IgD-negative memory B cell (primary cell): ENCODE results near the gene SLC25A39. TPM values are rescaled to one million over a fixed set of nuclear protein-coding genes. Genes with fewer than 3 reads are reported as not detected.
A peak's percentile ranks its signal among the peaks of the same experiment; 100 is the strongest.

Experiments used
- H3K27ac Mint-ChIP-seq, 3 donors: one replicate each; pipeline ENCODE4 v1.8.0; 2020 to 2022; ENCODE audit warnings: mild to moderate bottlenecking in 3 of 3, mixed read lengths in 3 of 3, moderate library complexity in 1 of 3
- H3K27me3 Mint-ChIP-seq: one replicate; pipeline ENCODE4 v1.8.0; 2021; ENCODE audit warnings: mixed read lengths
- H3K36me3 Mint-ChIP-seq: one replicate; pipeline ENCODE4 v1.8.0; 2020; ENCODE audit warnings: mild to moderate bottlenecking, mixed read lengths
- H3K4me1 Mint-ChIP-seq, 3 donors: one replicate each; pipeline ENCODE4 v1.8.0; 2020 to 2022; ENCODE audit warnings: mixed read lengths in 3 of 3, mild to moderate bottlenecking in 1 of 3
- H3K4me3 Mint-ChIP-seq, 4 donors: one replicate each; pipeline ENCODE4 v1.8.0; 2020 to 2022; ENCODE audit warnings: mild to moderate bottlenecking in 4 of 4, mixed read lengths in 4 of 4, moderate library complexity in 3 of 4
- H3K9me3 Mint-ChIP-seq, 3 donors: one replicate each; pipeline ENCODE4 v1.8.0; 2020 to 2021; ENCODE audit warnings: mixed read lengths in 3 of 3, mild to moderate bottlenecking in 1 of 3
- polyA plus RNA-seq: library from polyadenylated mRNA; unstranded; fragments of 300-500 nt; fragmentation: Illumina TruSeq; gene quantifications from one replicate; pipeline ENCODE4 v1.2.3, GENCODE V29; 2021

SLC25A39 gene
- polyA plus RNA-seq, 1 donor from 2014 or later, result 135 TPM

DNA sequence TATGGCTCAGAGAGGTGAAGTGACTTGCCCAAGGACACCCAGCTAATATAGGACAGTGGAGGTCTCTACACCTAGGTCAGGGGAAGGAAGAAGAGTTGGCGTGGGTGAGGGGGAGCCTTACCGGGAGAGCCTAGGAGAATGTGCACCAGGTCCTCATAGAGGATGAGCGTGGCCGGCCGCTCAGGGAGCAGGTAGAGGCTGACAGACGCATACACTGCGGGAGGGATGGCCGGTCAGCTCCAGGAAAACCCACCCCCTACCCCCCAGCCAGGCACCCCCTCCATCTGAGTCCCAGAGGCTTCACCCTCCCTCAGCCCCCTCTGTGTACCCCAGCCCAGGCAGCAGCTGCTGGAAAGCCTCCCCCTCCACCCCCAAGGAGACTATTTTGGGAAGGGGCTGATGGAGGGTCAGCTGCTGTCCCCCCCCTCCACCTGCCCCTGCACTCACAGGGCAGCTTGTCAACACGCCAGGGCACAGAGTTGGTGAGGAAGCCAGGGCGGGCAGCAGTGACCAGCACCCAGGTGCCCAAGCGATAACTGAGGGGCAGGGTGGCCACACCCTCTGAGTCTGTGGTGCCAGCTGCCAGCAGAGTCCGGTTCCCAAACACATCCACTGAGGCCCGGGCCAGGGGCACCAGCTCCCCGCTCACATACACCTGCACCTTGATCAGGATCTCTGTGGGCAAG is 35.0 kb upstream of the SLC25A39 start:
- Mint-ChIP-seq H3K27ac (no peak overlapping the region), H3K9me3 (no peaks in the 10 kb centered on the region), H3K36me3 (no peaks in the 10 kb centered on the region), H3K4me3 (peak overlapping the region in 3 of 4 donors; percentile 3 to 25 (median 7)), H3K27me3 (peaks cover 5% of the 10 kb centered on the region), H3K4me1 (peaks cover 5 to 8% (median 5%) of the 10 kb centered on the region in 3 donors)

DNA sequence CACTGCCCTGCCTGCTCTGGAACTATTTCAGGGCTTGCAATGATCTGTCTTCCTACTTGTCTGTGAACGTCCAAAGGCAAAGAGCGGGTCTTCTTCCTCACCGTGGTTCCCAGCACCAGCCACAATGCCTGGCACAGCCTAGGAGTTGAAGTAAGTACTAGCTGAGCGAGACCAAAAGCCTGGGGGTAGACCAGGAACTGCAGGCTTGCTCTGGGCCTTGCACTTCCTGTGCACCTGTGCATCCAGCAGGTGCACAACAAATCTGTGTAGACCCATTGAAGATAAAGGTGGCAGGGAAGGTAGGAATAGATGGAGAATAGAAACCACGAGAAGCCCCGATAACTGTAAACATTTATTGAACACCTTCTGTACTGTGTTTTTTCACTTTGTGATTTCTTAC is 34.4 kb upstream of the SLC25A39 start:
- Mint-ChIP-seq H3K4me1 (peaks cover 5 to 8% (median 5%) of the 10 kb centered on the region in 3 donors), H3K4me3 (peak overlapping the region in 3 of 4 donors; percentile 7 to 83 (median 25)), H3K27me3 (peaks cover 5% of the 10 kb centered on the region), H3K27ac (no peak overlapping the region), H3K36me3 (no peaks in the 10 kb centered on the region), H3K9me3 (no peaks in the 10 kb centered on the region)

DNA sequence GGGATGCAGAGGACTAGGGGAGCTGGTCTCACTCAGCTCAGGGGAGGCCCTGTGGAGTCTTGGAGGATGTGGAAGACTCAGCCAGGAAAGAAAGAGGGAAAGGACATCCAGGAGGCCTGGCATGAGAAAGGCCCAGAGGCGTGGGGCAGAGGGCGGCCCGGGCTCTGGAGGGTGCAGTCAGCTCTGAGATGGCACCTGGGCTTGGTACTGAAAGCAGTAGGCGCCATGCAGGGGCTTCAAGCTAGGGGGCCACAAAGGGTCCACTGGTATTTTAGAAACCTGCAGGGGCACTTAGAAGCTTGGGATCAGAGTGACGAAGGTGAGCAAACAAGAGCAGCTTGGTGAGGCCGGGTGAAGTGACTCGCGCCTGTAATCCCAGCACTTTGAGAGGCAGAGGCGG is 33.4 kb upstream of the SLC25A39 start:
- H3K4me1 Mint-ChIP-seq, result peaks cover 5 to 8% (median 7%) of the 10 kb centered on the region in 3 donors
- peaks cover 5% of the 10 kb centered on the region for H3K27me3 Mint-ChIP-seq
- H3K36me3 Mint-ChIP-seq, result no peaks in the 10 kb centered on the region
- no peak overlapping the region for H3K4me3 Mint-ChIP-seq
- H3K27ac Mint-ChIP-seq, result no peak overlapping the region
- no peaks in the 10 kb centered on the region for H3K9me3 Mint-ChIP-seq

DNA sequence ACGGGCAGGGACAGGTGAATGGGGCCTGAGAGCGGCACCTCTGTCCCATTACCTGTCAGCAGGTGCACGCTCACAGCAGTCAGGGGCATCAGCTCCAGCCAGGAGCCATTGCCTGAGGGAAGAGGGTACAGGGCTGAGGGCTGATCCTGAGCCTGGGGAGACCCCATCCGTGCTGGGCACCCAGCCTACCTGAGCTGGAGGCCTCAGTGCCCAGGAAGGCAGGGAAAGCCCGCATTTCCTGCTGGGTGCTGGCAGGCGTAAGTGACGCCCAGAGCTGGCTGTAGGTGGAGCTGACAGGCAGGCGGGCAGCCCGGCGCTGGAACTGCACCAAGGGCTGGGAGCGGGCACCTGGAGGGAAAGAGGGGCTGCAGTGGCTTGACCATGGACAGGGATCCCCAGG is 31.6 kb upstream of the SLC25A39 start:
- H3K27ac Mint-ChIP-seq, result no peak overlapping the region
- no peaks in the 10 kb centered on the region for H3K36me3 Mint-ChIP-seq
- peaks cover 5% of the 10 kb centered on the region for H3K27me3 Mint-ChIP-seq
- peaks cover 5 to 10% (median 10%) of the 10 kb centered on the region in 3 donors for H3K4me1 Mint-ChIP-seq
- H3K4me3 Mint-ChIP-seq, result peak overlapping the region; percentile 16 to 78 (median 44)
- H3K9me3 Mint-ChIP-seq, result no peaks in the 10 kb centered on the region

DNA sequence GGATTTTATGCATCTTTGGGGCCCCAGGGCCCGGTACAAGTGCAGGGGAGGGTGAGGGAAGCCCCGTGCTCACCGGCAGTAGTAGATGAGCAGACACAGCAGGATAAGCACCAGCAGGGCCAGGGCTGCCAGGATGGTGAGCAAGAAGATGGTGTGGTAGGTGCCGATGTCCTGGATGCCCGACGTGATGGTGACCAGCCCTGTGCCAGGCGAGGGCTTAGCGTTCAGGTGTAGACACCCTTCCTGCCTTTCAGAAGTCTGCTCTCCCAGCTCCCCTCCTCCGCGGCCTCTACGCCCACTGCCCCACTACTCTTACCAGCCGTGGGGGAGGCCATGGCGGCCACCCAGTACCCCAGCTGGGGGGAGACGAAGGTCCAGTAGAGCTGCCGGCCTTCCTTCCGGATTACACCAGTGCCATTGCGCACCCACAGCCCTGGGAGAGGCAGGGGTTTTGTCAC is 31.0 kb upstream of the SLC25A39 start:
- Mint-ChIP-seq H3K9me3 (no peaks in the 10 kb centered on the region), H3K27ac (no peak overlapping the region), H3K4me1 (peaks cover 7 to 12% (median 10%) of the 10 kb centered on the region in 3 donors), H3K4me3 (peak overlapping the region in 2 of 4 donors; percentile 78 to 79), H3K27me3 (peaks cover 5% of the 10 kb centered on the region), H3K36me3 (no peaks in the 10 kb centered on the region)

DNA sequence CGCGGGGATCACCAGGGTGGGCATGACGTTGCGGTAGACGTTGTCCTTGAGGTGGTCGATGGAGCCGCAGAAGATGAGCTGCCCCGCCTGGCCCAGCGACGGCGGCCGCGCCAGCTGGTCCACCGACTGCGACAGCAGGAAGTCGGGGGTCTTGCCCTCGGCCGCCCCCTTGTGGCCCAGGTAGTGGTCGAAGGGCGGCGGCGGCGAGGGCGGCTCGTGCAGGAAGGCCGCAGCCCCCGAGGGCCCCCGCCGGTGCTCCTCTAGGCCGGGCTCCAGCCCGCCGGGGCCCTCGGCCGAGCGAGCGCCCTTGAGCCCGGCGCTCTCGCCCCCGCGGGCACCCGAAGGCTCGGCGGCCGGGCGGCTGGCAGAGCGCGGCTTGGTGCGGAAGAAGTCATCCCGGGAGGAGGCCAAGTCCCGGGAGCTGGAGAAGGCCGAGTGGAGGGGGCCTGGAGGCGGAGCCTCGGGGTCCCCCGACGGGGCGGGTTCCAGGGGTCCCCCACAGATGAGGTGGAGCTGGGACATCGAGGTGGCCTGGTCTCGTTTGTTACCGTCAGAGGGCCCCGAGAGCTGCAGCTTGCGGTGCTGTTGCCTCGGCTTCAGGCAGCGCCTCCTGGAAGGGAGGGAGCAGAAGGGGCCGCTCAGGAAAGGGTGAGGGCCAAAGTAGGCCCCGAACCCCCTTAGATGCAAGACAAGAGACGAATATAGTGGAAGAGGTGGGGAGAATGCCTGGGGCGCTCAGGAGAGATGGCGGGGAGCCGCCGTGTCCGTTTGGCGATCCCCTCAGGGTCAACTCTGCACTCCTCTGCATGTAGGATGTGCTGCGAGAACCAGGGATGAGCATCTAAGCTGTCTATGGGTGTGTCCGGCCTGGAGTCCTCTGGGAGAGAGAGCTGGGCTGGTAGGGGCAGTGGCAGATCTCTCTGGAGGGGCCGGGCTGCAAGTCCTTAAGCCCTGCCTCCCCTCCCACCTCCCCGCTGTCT is 30.2 kb upstream of the SLC25A39 start:
- Mint-ChIP-seq H3K4me1 (peaks cover 9 to 13% (median 11%) of the 10 kb centered on the region in 3 donors), H3K27ac (no peak overlapping the region), H3K9me3 (no peaks in the 10 kb centered on the region), H3K27me3 (peaks cover 5% of the 10 kb centered on the region), H3K36me3 (no peaks in the 10 kb centered on the region), H3K4me3 (peak overlapping the region; percentile 78 to 90 (median 81))

DNA sequence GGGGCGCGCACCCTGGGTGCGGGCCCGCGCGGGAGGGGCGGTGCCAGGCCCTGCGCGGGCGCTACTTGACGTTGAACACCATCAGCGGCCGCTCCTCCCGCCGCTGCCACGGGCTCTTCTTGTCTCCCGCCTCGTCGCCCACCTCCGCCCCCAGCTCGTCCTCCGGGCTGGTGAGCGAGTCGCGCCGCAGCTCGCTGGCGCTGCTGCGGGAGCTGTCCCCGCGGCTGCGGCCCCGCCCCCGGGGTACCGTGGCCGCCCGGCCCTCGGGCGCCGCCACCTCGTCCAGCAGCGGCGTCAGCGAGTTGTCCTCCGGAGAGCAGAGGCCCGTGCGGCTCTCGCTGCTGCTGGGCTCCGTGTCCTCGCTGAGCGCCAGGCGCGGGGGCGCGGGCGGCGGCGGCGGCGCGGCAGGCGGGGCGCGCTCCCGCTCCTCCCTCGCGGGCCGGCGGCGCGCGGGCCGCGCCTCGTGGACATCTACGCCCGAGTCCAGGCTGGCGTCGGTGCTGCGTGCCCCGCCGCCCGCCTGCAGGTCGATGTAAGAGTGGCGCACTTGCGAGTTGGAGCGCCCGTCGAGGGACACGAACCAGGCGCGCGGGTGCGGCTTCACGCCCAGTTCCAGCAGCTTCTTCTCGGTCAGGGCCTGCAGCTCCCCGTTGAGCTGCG is 29.2 kb upstream of the SLC25A39 start:
- no peaks in the 10 kb centered on the region for H3K9me3 Mint-ChIP-seq
- peak overlapping the region; percentile 49 to 78 (median 72) for H3K4me3 Mint-ChIP-seq
- no peak overlapping the region for H3K27ac Mint-ChIP-seq

DNA sequence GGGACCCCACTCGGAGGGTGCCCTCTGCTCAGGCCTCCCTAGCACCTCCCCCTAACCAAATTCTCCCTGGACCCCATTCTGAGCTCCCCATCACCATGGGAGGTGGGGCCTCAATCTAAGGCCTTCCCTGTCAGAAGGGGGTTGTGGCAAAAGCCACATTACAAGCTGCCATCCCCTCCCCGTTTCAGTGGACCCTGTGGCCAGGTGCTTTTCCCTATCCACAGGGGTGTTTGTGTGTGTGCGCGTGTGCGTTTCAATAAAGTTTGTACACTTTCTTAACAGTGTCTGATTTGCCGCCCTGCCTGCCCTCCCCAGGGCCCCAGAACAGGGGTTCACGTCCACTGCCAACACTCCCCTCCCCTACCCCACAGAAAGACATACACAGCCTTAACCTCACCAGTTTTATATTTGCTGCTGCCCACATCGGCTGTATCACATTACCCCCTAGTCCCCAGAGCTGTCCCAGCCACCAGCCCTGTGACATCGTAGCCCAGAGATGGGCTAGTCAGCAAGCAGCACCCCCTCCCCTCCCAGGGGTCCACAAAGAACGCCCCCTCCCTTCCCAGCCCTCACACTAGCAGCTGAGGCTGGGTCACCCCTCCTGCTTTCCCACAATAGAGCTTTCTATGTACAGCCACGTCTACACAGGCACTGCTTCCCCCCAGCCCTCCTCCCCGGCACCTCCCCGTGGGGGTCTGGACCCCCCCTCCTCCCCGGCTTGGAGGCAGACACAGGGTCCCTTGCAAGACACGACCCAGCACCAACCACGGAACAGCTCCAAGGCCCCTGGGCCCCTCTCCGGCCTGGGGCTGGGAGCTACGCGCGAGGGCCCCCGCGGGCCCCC is 28.4 kb upstream of the SLC25A39 start:
- Mint-ChIP-seq H3K4me3 (peak overlapping the region; percentile 36 to 88 (median 69)), H3K4me1 (peaks cover 12 to 19% (median 14%) of the 10 kb centered on the region in 3 donors), H3K36me3 (no peaks in the 10 kb centered on the region), H3K27ac (peak overlapping the region in 1 of 3 donors; percentile 81), H3K9me3 (no peaks in the 10 kb centered on the region), H3K27me3 (no peaks in the 10 kb centered on the region)

More for the DNA sequence above, 29.2 kb upstream of the SLC25A39 start:
- peaks cover 2% of the 10 kb centered on the region for H3K27me3 Mint-ChIP-seq
- peaks cover 6 to 11% (median 8%) of the 10 kb centered on the region in 3 donors for H3K4me1 Mint-ChIP-seq
- H3K36me3 Mint-ChIP-seq, result no peaks in the 10 kb centered on the region

DNA sequence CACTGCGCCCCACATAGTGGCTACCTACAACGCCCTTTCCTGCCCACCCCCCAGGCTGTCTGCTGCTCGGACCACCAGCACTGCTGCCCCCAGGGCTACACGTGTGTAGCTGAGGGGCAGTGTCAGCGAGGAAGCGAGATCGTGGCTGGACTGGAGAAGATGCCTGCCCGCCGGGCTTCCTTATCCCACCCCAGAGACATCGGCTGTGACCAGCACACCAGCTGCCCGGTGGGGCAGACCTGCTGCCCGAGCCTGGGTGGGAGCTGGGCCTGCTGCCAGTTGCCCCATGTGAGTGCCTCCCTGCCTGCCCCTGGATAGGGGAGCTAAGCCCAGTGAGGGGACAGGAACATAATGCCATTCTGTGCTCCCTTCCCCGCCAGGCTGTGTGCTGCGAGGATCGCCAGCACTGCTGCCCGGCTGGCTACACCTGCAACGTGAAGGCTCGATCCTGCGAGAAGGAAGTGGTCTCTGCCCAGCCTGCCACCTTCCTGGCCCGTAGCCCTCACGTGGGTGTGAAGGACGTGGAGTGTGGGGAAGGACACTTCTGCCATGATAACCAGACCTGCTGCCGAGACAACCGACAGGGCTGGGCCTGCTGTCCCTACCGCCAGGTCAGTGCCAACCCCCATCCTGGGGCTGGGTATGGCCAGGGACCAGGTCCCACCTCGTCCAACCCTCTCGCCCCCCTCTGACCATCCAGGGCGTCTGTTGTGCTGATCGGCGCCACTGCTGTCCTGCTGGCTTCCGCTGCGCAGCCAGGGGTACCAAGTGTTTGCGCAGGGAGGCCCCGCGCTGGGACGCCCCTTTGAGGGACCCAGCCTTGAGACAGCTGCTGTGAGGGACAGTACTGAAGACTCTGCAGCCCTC is 27.6 kb upstream of the SLC25A39 start:
- Mint-ChIP-seq H3K4me3 (peak overlapping the region in 3 of 4 donors; percentile 36 to 83 (median 54)), H3K9me3 (no peaks in the 10 kb centered on the region), H3K27me3 (no peaks in the 10 kb centered on the region), H3K4me1 (peaks cover 12 to 23% (median 17%) of the 10 kb centered on the region in 3 donors), H3K27ac (peak overlapping the region in 1 of 3 donors; percentile 73), H3K36me3 (no peaks in the 10 kb centered on the region)

DNA sequence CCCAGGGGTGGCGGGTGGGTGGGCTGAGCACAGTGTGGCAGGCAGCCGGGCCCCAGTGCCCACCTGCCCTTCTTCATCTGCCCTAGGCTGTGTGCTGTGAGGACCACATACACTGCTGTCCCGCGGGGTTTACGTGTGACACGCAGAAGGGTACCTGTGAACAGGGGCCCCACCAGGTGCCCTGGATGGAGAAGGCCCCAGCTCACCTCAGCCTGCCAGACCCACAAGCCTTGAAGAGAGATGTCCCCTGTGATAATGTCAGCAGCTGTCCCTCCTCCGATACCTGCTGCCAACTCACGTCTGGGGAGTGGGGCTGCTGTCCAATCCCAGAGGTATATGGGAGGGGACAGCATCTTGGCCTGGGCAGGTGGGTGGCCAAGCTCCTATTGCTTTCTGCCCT is 26.8 kb upstream of the SLC25A39 start:
- H3K9me3 Mint-ChIP-seq, result no peaks in the 10 kb centered on the region
- H3K27me3 Mint-ChIP-seq, result no peaks in the 10 kb centered on the region
- H3K4me3 Mint-ChIP-seq, result no peak overlapping the region
- peak overlapping the region in 1 of 3 donors; percentile 73 for H3K27ac Mint-ChIP-seq
- H3K4me1 Mint-ChIP-seq, result peaks cover 13 to 30% (median 21%) of the 10 kb centered on the region in 3 donors
- no peaks in the 10 kb centered on the region for H3K36me3 Mint-ChIP-seq

DNA sequence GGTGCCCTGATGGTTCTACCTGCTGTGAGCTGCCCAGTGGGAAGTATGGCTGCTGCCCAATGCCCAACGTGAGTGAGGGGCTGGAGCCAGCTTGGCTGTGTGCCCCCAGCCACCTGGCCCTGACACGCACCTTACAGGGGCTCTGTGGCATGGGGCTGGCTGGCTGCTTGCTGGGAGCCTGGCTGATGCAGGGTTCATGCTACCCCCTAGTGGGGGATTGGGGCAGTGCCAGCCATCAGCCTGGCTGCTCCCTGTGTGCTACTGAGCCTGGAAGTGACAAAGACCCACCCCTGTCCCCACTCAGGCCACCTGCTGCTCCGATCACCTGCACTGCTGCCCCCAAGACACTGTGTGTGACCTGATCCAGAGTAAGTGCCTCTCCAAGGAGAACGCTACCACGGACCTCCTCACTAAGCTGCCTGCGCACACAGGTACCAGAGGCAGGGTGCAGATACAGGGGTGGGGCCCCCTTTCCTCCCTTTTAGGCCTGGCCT is 26.2 kb upstream of the SLC25A39 start:
- Mint-ChIP-seq H3K4me3 (peak overlapping the region in 1 of 4 donors; percentile 85), H3K27ac (peak overlapping the region in 2 of 3 donors; percentile 57 to 80), H3K4me1 (peaks cover 20 to 36% (median 28%) of the 10 kb centered on the region in 3 donors), H3K36me3 (no peaks in the 10 kb centered on the region), H3K9me3 (no peaks in the 10 kb centered on the region), H3K27me3 (no peaks in the 10 kb centered on the region)

DNA sequence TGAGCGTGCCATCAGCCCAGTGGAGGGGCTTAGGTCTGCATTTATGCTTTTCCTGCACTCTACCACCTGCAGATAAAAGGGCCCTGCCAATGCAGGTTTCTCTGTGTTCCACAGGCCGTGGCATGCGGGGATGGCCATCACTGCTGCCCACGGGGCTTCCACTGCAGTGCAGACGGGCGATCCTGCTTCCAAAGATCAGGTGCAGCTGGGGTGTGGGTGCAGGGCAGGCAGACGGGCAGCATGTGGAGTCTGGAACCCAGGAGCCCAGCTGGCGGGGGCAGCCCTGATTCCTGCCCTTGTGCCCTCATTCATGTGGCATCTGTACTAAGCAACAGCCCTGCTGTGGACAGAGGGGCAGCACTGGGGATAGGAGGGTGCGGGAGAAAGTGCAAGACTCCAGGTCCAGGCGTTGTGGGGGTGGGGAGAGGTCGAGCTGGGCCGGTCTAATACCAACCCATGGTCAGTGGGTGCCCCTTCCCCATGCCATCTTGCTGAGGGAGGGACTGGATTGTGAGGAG is 25.0 kb upstream of the SLC25A39 start:
- Mint-ChIP-seq H3K27me3 (no peaks in the 10 kb centered on the region), H3K9me3 (no peaks in the 10 kb centered on the region), H3K4me3 (no peak overlapping the region), H3K4me1 (peaks cover 31 to 40% (median 33%) of the 10 kb centered on the region in 3 donors), H3K27ac (peak overlapping the region in 2 of 3 donors; percentile 13 to 67), H3K36me3 (no peaks in the 10 kb centered on the region)

DNA sequence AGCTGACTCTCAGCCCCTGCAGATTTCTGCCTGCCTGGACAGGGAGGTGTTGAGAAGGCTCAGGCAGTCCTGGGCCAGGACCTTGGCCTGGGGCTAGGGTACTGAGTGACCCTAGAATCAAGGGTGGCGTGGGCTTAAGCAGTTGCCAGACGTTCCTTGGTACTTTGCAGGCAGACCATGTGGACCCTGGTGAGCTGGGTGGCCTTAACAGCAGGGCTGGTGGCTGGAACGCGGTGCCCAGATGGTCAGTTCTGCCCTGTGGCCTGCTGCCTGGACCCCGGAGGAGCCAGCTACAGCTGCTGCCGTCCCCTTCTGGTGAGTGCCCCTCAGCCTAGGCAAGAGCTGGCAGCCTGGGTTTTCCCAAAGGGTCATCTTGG is 24.4 kb upstream of the SLC25A39 start:
- Mint-ChIP-seq H3K36me3 (no peaks in the 10 kb centered on the region), H3K27me3 (no peaks in the 10 kb centered on the region), H3K9me3 (no peaks in the 10 kb centered on the region), H3K4me3 (peak overlapping the region in 2 of 4 donors; percentile 72 to 99), H3K27ac (peak overlapping the region in 2 of 3 donors; percentile 92 to 94), H3K4me1 (peaks cover 31 to 41% (median 37%) of the 10 kb centered on the region in 3 donors)
